Measurements from ENCODE around the gene PIGX. TPM values are rescaled to one million over a fixed set of nuclear protein-coding genes. Genes with fewer than 3 reads are reported as not detected.

PIGX gene
- total RNA-seq, 1 donor from 2014 or later, result 61.4 TPM

GRCh38 chr3:196688349-196688748, 23.8 kb upstream of the PIGX start:
- Histone ChIP-seq H3K79me2 (ENCODE audit: low read depth) (no peaks in the 10 kb centered on the region), H4K20me1 (ENCODE audit: low read depth) (no peaks in the 10 kb centered on the region), H3K4me2 (no peak overlapping the region), H3K9me3 (ENCODE audit: low read depth) (no peaks in the 10 kb centered on the region), H3F3A (ENCODE audit: low read depth) (no peaks in the 10 kb centered on the region), H3K36me3 (no peaks in the 10 kb centered on the region), H3K27me3 (no peaks in the 10 kb centered on the region), H3K27ac (no peak overlapping the region), H3K9ac (no peak overlapping the region), H3K4me3 (no peak overlapping the region), H2AFZ (replicated peaks) (no peak overlapping the region), H3K4me1 (no peaks in the 10 kb centered on the region)
- TF ChIP-seq EZH2 (IDR thresholded peaks at IDR 0.05) (no peak), EZH2phosphoT487 (IDR thresholded peaks at IDR 0.05) (no peak), CTCF (IDR thresholded peaks at IDR 0.05) (no peak)
- peaks cover 9% of the 10 kb centered on the region for H3K27me3 Mint-ChIP-seq (ENCODE audit: insufficient read depth, low read depth)
- peaks cover 12% of the 10 kb centered on the region for H3K4me1 Mint-ChIP-seq
- H3K27ac Mint-ChIP-seq, result peak overlapping the region; percentile 51
- DNase-seq (ENCODE audit: low spot score), result no peak
- no peaks in the 10 kb centered on the region for H3K36me3 Mint-ChIP-seq
- no peaks in the 10 kb centered on the region for H3K9me3 Mint-ChIP-seq
- no peak overlapping the region for H3K4me3 Mint-ChIP-seq

GRCh38 chr3:196689941-196690660, 22.1 kb upstream of the PIGX start:
- Histone ChIP-seq H3F3A (ENCODE audit: low read depth) (no peaks in the 10 kb centered on the region), H4K20me1 (ENCODE audit: low read depth) (no peaks in the 10 kb centered on the region), H3K4me1 (no peaks in the 10 kb centered on the region), H3K4me2 (no peak overlapping the region), H3K79me2 (ENCODE audit: low read depth) (no peaks in the 10 kb centered on the region), H3K36me3 (no peaks in the 10 kb centered on the region), H3K9ac (no peak overlapping the region), H3K27ac (no peak overlapping the region), H2AFZ (replicated peaks) (no peak overlapping the region), H3K9me3 (ENCODE audit: low read depth) (no peaks in the 10 kb centered on the region), H3K4me3 (no peak overlapping the region), H3K27me3 (no peaks in the 10 kb centered on the region)
- Mint-ChIP-seq H3K4me1 (peaks cover 4% of the 10 kb centered on the region), H3K9me3 (no peaks in the 10 kb centered on the region), H3K27ac (no peak overlapping the region), H3K4me3 (no peak overlapping the region), H3K36me3 (no peaks in the 10 kb centered on the region), H3K27me3 (ENCODE audit: insufficient read depth, low read depth) (peaks cover 3% of the 10 kb centered on the region)
- TF ChIP-seq EZH2 (IDR thresholded peaks at IDR 0.05) (no peak), CTCF (IDR thresholded peaks at IDR 0.05) (no peak), EZH2phosphoT487 (IDR thresholded peaks at IDR 0.05) (no peak)
- DNase-seq (ENCODE audit: low spot score), result no peak

GRCh38 chr3:196691386-196691785, 20.8 kb upstream of the PIGX start:
- no peaks in the 10 kb centered on the region for H3K79me2 ChIP-seq (ENCODE audit: low read depth)
- Mint-ChIP-seq H3K4me1 (peaks cover 4% of the 10 kb centered on the region), H3K27me3 (ENCODE audit: insufficient read depth, low read depth) (peaks cover 3% of the 10 kb centered on the region), H3K9me3 (no peaks in the 10 kb centered on the region), H3K27ac (no peak overlapping the region), H3K36me3 (no peaks in the 10 kb centered on the region), H3K4me3 (no peak overlapping the region)
- H3K9me3 ChIP-seq (ENCODE audit: low read depth), result no peaks in the 10 kb centered on the region
- H2AFZ ChIP-seq (replicated peaks), result no peak overlapping the region
- no peak overlapping the region for H3K4me2 ChIP-seq
- no peaks in the 10 kb centered on the region for H3F3A ChIP-seq (ENCODE audit: low read depth)
- H4K20me1 ChIP-seq (ENCODE audit: low read depth), result no peaks in the 10 kb centered on the region
- H3K4me3 ChIP-seq, result no peak overlapping the region
- H3K27me3 ChIP-seq, result no peaks in the 10 kb centered on the region
- DNase-seq (ENCODE audit: low spot score), result no peak
- no peak overlapping the region for H3K9ac ChIP-seq
- H3K27ac ChIP-seq, result no peak overlapping the region
- no peaks in the 10 kb centered on the region for H3K4me1 ChIP-seq
- H3K36me3 ChIP-seq, result no peaks in the 10 kb centered on the region
- TF ChIP-seq EZH2phosphoT487 (IDR thresholded peaks at IDR 0.05) (no peak), CTCF (IDR thresholded peaks at IDR 0.05) (no peak), EZH2 (IDR thresholded peaks at IDR 0.05) (no peak)
